Suppressor macrophage treated with lipopolysaccharide for 4 hours (primary cell): ENCODE data around the gene SMYD1.
A peak's percentile ranks its signal among the peaks of the same experiment; 100 is the strongest.
"Not testable (repeated sequence)": the region's sequence is repeated elsewhere in the genome, so short reads cannot be mapped to it uniquely, and the experiment has no call there.

Experiments
- DNase-seq: peaks from one replicate; pipeline ENCODE4 v3.0.0-alpha.2; 2020

The SMYD1 gene

DNA sequence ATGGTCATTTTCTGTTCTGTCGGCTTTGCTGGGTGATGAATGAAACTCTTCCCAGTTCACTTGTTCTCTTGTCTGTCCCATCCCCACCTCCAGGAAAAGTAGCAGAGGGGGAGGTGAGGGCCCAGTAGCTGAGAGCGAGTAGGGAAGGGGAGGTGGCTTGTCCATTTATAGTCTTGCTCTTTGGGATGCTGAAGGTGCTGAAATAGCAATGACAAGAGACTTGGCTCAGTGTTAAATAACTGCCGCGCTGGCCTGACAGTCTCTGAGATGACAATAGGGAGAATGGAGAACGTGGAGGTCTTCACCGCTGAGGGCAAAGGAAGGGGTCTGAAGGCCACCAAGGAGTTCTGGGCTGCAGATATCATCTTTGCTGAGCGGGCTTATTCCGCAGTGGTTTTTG is at the start of gene SMYD1:
Gene SMYD1 (plus strand): TSS at position 228 of the 400 bp plus-strand sequence. CDS start 40 bp downstream, at position 268.
- no peak for DNase-seq

DNA sequence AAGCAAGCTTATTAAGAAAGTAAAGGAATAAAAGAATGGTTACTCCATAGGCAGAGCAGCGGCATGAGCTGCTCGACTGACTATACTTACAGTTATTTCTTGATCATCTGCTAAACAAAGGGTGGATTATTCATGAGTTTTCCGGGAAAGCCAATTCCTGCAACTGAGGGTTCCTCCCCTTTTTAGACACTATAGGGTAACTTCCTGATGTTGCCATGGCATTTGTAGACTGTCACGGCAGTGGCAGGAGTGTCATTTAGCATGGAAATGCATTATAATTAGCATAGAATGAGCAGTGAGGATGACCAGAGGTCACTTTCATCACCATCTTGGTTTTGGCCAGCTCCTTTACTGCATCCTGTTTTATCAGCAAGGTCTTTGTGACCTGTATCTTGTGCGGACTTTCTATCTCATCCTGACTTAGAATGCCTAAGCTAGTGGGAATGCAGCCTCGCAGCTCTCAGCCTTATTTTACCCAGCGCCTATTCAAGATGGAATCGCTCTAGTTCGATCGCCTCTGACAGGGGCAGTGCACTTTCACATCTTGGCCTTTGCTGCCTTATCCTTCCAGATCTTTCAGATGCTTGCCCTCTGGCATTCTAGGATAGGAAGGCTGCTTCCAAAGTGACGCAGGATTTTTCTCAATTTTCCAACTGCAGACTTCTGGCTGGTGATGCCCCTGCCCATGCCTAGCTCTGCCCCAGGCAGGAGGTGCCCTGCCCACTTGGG is 49.4 kb upstream of the SMYD1 start:
- not testable (repeated sequence) for DNase-seq

DNA sequence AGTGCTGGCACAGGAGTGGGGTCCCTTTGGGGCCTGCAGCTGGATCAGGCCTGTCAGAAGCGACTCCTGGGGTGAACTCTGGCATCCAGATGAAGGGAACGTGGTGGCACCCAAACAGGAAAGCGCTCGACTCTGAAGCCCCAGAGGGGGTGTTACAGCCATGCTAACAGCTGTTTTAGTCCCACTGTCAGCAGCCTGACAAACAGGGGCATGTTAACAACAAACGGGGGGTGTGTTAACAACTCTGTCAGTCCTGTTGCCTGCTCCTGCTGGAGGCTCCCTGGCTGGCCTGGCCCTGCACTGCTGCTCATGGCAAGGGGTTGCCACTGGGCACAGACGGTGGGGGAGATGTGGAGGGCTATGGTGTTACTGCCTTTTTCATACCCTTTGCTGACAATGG is 48.7 kb upstream of the SMYD1 start:
- no peak for DNase-seq

DNA sequence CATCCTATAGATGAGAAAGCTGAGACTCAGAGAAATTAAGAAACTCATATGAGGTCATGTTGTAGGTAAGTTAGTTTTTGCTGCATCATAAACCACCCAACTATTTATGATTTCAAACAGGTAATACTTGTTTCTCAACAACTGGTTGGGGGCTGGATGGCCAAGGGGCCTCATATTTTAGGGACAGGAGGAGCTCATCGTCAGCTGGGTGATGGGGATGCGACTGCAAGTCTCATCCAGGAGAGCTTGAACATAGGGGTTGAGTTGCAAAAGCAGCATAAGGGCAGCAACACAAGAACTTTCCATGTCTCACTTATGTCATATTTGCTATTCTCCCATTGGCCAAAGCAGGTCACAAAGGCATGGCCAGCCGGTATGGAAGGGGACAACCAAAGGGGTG is 47.6 kb upstream of the SMYD1 start:
- no peak for DNase-seq

DNA sequence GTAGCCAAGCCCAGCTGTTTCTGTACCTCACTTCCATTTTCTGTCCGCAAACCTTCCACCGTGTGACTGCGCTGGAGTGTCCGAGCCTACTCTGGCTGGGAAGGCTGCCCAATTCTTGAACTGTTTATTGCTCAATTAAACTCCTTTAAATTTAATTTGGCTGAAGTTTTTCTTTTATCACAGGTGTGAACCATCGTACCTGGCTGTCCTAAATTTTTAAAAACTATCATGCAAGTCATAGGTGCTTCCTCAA is 45.0 kb upstream of the SMYD1 start:
- no peak for DNase-seq

DNA sequence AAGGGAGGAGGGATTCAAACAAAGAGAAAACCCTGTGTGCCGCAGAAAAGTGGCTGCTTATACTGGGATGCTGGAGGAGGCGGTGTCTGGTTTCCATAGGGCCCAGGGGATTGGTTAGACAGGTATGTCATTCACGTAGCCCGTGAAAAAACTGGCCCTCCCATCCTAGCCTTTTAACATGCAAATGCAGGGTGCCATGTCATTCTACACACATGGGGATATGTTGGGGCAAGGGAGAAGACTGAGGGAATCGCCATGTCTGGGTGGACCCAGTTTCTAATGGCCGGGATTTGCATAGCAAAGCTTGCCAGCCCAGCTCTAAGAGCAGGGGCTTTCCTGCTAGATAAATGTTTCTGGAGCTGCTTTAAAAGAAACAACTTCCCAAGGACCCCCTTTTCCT is 43.1 kb upstream of the SMYD1 start:
- no peak for DNase-seq

DNA sequence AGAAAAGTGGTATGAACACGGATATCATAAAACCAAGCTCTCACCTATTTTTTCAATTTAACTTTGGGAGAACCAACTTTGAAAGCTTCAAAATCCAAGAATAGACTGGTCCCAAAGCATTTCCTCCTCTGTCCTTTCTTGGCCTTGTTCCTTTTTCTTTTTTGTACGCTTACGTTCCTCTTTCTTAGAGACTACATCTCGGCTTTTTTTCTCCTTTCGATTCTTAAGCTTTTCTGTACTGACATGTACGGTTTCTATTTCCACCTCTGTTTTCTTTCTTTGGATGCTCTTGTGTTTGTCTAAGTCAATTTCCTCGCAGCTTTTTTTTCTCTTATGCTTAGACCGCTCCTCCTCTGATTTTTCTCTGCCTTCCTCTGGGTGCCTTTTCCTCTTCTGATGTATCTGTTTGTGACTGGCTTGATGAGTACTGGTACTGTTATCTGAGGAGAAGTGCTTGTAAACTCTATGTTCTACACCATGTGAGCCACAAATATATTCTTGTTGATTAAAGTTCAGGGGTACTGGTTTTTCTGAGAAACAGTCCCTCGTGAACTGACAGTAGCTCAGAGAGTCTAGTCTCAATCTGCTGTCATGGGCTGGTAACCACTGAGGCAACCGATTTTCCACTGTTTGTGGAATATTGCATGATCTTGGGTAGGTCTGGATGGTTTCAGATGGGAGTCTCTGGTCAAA is 39.8 kb upstream of the SMYD1 start:
- peak; percentile 57 for DNase-seq

DNA sequence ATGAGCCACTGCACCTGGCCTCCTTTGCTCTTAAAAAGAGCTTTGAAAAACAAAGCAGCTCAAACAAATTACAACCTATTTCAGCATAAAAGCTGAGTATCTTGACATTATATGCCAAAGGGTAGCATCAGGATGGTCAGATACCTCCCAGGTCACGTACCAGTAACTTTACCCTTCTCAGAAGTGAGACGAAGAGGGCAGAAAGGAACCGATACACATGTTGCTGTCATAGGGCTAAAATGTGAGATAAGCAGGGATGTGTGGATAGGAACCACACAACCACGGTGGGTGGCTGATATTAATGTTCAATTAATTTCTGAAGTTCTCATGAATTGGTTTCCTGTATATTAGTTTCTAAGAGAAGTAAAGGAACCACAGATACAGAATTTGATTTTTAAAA is 38.7 kb upstream of the SMYD1 start:
- no peak for DNase-seq

DNA sequence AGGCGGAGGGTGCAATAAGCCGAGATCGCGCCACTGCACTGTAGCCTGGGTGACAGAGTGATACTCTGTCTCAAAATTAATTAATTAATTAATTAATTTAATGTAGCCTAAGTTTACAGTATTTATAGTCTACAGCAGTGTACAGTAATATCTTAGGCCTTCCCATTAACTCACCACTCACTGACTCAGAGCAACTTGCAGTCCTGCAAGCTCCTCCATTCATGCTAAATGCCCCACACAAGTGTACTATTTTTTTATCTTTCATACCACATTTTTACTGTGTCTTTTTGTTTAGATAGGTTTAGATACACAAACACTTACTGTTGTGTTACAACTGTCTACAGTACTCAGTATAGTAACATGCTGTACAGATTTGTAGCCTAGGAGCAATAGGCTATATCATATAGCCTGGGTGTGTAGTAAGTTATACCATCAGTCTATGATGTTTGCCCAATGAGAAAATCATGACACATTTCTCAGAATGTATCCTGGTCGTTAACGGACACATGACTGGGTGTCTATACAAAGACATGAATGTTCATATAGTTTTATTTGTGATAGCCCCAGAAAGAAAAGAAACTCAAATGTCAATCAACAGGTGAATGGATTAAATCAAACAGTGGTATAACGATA is 35.4 kb upstream of the SMYD1 start:
- DNase-seq: no peak

DNA sequence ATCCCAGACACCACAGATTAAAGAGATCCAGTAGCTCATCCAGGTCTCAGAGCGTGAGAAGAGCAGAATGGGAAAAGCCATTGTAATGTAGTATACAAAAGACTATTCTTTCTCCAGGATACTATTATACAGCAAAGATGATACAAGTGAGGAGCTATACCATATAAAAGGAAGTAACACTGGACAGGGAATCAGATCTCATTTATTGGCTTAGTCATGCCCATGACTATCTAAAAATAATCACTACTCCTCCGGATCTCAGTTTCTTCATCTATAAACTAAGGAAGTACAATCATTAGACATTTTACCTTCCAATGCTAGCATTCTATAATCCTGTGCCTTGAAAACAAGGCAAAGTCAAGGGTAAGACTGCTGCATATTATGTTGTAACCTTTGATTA is 31.4 kb upstream of the SMYD1 start:
- DNase-seq: peak; percentile 44

DNA sequence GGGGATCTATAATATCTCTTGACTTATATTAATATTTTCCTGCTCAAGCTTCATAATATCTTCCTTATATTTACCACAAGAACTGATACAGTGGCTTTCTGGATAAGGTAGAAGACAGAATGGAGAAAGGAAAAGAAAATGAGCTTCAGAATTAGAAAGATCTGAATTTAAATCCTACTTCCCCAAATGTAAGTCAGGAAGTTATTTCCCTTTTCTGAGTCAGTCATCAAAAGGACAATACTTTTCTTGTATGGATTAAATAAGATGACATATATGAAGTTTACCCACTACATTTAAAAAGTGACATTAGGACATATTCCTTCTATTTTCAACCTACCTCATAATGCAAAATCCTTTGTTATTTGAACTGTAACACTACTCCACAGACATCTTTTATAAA is 31.0 kb upstream of the SMYD1 start:
- DNase-seq: peak; percentile 44

DNA sequence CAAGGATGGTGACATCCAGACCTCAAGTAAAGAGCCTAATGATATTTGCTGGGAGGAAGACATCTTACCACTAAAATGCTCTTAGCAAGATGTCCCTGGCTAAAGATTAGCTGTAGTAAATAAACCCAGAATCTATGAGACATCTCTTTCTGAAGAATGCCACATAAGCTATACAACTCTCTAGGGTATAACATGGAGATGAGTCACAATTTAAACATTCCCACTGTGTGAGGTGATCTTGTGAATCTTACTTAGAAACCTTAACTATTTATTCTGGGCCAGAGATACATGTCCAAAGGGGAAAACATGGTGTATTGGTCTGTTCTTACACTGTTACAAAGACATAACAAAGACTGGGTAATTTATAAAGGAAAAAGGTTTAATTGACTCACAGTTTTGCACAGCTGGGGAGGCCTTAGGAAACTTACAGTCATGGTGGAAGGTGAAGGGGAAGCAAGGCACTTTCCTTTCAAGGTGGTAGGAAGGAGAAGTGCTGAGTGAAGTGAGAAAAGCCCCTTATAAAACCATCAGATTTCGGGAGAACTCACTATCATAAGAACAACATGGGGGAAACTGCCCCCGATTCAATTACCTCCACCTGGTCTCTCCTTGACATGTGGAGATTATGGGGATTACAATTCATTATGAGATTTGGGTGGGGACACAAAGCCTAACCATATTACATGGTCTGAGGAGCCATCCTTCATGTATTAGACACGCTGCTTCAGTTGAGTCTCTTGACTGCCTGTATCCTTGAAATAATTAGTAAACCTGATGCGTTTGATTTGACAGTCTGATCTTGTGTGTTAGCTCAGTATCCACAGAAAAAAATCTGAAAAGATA is 29.1 kb upstream of the SMYD1 start:
- DNase-seq: no peak

DNA sequence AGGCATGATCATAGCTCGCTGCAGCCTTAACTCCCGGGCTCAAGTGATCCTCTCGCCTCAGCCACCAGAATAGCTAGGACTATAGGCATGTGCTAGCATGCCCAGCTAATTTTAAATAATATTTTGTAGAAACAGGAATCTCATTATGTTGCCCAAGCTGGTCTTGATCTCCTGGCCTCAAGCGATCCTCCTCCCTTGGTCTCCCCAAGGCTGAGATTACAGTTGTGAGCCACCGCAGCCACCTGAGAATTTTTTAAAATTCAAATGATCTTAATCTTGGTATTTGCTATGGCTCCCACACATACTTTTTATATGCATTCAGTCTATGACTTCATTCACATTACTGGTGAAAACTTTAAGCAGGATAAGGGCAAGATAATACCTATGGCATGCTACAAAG is 25.1 kb upstream of the SMYD1 start:
- DNase-seq: no peak

DNA sequence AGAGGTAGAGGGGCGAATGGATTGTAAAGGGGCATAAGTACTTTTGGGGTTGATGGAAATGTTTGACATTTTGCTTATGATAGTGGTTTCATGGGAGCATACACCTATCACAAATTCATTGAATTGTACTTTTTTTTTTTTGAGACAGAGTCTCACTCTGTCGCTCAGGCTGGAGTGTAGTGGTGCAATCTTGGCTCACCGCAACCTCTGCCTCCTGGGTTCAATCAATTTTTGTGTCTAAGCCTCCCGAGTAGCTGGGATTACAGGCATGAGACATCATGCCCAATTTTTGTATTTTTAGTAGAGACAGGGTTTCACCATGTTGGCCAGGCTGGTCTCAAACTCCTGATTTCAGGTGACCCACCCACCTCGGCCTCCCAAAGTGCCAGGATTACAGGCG is 22.1 kb upstream of the SMYD1 start:
- not testable (repeated sequence) for DNase-seq

DNA sequence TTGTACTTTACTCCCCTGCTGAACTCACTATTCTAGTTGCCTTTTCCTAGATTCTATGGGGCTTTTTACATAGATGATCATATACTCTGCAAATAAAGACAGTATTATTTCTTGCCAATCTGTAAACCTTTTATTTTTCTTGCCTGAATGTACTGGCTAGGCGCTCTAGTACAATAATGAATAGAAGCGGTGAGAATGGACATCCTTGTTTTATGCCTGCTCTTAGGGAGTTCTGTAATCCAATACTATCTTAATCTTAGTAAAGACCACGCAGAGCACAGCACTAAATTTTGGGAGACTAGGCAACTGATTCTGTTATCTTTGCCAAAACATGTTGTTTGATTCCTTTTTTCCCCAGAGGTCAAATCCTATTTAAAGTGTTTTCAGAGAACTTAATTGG is 19.1 kb upstream of the SMYD1 start:
- no peak for DNase-seq

DNA sequence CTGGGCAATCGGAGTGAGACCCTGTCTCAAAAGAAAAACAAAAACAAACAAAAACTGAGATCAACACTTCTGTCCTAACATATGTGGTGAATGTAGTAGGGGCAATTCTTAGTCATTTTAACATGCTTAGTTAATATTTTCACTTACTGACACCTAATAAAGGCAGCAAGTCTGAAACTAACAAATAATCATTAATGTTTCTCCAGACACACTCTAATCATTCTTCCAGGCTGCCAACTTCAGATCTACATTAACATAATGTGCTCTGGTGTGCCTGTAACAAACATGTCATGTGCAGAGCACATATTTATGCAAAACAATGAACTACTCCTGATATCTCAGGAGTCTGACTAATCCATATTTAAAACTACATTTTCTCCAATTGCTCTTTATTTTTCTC is 18.0 kb upstream of the SMYD1 start:
- DNase-seq: no peak

DNA sequence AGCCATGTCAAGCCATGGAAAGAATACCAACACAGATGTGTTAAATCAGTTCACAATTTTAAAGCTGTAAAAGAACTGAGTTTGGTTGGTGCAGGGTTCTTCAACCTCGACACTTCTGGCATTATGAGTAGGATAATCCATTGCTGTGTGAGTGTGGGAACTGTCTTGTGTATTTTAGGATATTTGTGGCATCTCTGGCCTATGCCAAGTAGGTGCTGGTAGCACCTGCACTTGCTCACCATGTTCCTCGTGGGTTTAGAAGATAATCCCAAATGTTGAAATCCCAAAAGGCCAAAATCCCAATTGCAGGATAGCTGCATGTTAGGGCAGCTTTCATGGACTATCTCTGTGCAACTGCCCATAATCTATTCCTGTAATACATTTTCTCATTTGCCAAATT is 15.8 kb upstream of the SMYD1 start:
- DNase-seq: no peak

DNA sequence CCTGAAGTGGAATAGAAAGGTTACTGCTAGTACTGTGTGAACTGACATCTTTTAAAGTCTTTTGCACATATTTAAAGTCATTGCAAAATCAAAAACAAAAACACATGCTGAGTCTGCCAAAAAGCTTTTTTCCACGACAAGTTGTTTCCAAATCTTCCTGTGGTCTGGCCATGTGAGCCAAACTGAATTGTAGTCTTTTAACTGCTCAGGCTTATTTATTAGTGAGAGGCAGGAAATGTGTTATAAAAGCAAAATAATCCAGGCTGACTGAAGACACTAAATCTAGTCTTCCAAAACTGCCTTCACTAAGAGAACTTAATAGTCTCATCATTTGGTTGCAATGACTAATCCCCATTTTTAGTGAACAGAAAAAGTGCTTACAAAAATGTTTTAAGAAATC is 14.3 kb upstream of the SMYD1 start:
- peak; percentile 20 for DNase-seq

DNA sequence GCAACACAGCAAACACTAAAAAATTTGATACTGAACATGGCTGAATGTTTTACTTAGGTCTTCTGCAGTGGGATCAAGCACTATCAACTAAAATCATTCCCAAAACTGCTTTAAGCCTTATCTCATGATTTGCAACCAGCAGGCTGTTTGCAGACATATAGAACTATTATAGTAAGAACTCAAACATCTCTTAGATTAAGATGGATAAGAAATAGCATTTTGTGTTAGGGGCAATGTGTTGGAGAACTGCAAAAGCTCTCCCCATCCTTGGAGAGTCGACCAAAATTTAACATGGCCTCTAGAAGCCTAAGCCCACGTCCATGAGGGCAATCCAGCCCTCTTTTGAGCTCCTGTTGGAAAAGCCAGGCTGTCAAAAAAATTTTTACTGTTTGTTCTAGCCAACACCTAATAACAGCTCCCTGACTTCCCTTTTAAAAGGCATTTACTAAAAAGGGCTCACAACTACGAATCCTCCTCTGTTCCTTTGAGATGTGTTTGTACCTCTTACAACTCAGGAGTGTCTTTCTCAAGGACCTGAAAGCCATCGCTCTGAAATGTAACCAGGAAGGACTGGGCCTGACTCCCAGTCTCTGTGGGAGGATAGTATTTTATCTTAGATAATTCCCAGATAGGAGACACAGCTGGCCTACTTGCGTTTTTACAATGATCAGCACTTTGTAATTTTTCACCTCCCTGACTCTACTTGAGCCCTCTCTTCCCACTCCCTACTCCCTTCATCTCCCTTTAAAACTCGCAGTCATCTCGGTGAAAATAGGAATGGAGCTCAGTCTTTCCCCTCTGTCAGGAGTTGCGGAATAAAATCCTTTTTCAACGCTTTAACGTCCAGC is 13.5 kb upstream of the SMYD1 start:
- DNase-seq: peak; percentile 21

DNA sequence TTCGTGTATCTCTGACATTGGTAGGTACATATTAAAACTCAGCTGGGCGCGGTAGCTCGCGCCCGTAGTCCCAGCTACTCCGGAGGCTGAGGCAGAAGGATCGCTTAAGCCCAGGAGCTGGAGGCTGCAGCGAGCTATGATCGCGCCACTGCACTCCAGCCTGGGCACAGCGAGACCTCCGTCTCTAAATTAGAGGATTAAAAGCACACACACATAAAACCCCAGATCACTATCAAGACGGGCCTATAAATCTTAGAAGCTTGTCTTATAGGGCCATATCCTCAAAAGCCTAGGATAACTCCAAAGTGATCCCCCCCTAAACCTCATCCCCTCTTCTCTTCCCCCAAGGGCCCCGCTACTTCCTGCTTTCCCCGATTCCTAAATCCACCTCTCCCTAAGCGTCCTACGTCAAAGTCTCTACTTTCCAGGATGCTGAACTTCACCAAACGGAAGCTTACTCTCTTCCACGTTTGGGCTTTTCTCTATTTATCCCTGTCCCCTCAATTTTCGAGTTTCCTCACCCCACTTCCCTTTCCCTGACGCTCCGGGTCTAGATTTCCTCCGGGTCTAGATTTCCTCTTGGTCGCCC is 12.7 kb upstream of the SMYD1 start:
- peak; percentile 50 for DNase-seq

DNA sequence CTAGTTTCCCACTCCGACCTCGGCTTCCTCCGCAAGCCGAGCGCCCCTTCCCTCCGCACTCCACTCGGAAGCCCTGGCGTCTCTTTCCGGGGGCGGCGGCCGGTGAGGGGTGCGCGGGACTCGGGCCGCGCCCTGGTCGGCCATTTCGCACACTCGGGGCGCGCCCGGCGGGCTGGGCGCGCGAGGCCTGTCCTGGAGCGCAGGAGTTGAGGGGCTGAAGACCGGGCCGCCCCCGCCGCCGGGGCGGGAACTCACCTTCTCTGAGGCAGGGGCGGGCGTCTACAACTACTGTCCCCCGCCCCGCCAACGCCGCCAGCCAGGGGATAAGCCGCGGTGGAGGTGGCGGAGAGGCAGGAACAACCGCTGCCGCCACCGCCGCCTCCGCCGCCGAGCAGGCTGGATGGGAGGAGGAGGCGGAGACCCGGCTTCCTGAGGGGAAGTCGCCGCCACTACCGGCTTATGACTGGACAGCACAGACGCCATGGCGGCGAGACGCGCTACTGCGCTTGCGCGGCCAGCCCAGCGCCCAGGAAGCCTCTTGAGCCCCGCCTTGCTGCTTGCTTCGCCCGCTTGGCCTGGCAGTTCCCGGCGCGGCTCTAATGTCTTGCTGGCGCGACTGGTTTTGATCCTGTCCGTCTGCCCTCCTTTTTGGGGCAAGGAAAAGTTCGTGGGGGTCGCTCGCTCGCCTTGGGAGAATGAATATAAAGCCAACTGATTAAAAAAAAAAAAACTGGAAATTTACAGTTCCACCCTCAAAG is 12.1 kb upstream of the SMYD1 start, which contains the start of gene KRCC1:
Gene KRCC1 (minus strand): TSS at position 413 of the 758 bp plus-strand sequence. CDS start 27,220 bp downstream, outside the sequence.
- DNase-seq: peak; percentile 98
